AG04450 (cell line): ENCODE results near the gene PPA2. TPM values are rescaled to one million over a fixed set of nuclear protein-coding genes. Genes with fewer than 3 reads are reported as not detected.

Experiments
- CTCF ChIA-PET: fragments of 300-600, 350-600 bp; formaldehyde crosslinking; extraction: SDS; loops from one replicate; lab custom pipeline; 2022; ENCODE audit warnings: antibody characterized with exemption, inconsistent platforms; lab: Charles Lee
- POLR2A ChIA-PET: fragments of 350-600 bp; formaldehyde crosslinking; extraction: SDS; loops from one replicate; lab custom pipeline; 2021; ENCODE audit warnings: antibody characterized with exemption, inconsistent platforms; lab: Yijun Ruan, JAX
- DNase-seq: peaks from one replicate; pipeline ENCODE4 v3.0.0-alpha.2; 2011; ENCODE audit warnings: low read depth, low spot score
- H3K27ac ChIP-seq: one replicate; pipeline ENCODE4 v1.5.1; 2012; ENCODE audit warnings: low read depth, low read length, control low read depth
- H3K27me3 ChIP-seq: one replicate; pipeline ENCODE4 v1.6.0; 2012; ENCODE audit warnings: low read length; ENCODE audit not compliant: control insufficient read depth, insufficient read depth
- H3K4me3 ChIP-seq: 2 replicates; pipeline ENCODE4 v1.5.1; 2011; ENCODE audit warnings: mild to moderate bottlenecking, low read depth, low read length, control low read depth
- H3K9me3 ChIP-seq: 2 replicates; pipeline ENCODE4 v1.5.1; 2012; ENCODE audit warnings: low read length; ENCODE audit not compliant: control insufficient read depth, insufficient read depth
- polyA plus RNA-seq: library from polyadenylated mRNA; depleted of rRNA; stranded (reverse); fragments of >200 nt; gene quantifications from 2 replicates; pipeline ENCODE4 v1.2.3, GENCODE V29; 2011
- TF ChIP-seq, protein P1 (sequence below): IDR thresholded peaks from 2 replicates; pipeline ENCODE4 v1.5.1; 2011; ENCODE audit warnings: low read depth, low read length, control low read depth, inconsistent platforms

Gene PPA2
- polyA plus RNA-seq, 1 experiment, result 127 TPM

- H3K27me3 ChIP-seq, result no peaks in the 10 kb centered on the region
- peaks cover 4% of the 10 kb centered on the region for H3K9me3 ChIP-seq
- no peak overlapping the region for H3K27ac ChIP-seq
- no peak overlapping the region for H3K4me3 ChIP-seq
- TF ChIP-seq, protein P1, sequence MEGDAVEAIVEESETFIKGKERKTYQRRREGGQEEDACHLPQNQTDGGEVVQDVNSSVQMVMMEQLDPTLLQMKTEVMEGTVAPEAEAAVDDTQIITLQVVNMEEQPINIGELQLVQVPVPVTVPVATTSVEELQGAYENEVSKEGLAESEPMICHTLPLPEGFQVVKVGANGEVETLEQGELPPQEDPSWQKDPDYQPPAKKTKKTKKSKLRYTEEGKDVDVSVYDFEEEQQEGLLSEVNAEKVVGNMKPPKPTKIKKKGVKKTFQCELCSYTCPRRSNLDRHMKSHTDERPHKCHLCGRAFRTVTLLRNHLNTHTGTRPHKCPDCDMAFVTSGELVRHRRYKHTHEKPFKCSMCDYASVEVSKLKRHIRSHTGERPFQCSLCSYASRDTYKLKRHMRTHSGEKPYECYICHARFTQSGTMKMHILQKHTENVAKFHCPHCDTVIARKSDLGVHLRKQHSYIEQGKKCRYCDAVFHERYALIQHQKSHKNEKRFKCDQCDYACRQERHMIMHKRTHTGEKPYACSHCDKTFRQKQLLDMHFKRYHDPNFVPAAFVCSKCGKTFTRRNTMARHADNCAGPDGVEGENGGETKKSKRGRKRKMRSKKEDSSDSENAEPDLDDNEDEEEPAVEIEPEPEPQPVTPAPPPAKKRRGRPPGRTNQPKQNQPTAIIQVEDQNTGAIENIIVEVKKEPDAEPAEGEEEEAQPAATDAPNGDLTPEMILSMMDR, result no peak
- ChIA-PET POLR2A (no interaction called here), CTCF (interaction anchor here (1.2 kb wide), 1 partner anchor 43 kb away, joined by 3 read pairs; the partner anchor contains the start of gene PPA2)
- no peak for DNase-seq
Measured at GRCh38 chr4:105430811-105431210, 43.1 kb downstream of the PPA2 start.

GRCh38 chr4:105426187-105426897 is 47.5 kb downstream of the PPA2 start:
- ChIA-PET CTCF (no interaction called here), POLR2A (no interaction called here)
- Histone ChIP-seq H3K9me3 (peaks cover 4% of the 10 kb centered on the region), H3K27ac (no peak overlapping the region), H3K27me3 (no peaks in the 10 kb centered on the region), H3K4me3 (no peak overlapping the region)
- no peak for DNase-seq
- TF ChIP-seq, protein P1, result no peak

- Histone ChIP-seq H3K27ac (no peak overlapping the region), H3K9me3 (peaks cover 4% of the 10 kb centered on the region), H3K27me3 (no peaks in the 10 kb centered on the region), H3K4me3 (no peak overlapping the region)
- POLR2A ChIA-PET, result no interaction called here
- TF ChIP-seq, protein P1, result no peak
- CTCF ChIA-PET, result no interaction called here
- no peak for DNase-seq
Measured at GRCh38 chr4:105422207-105422920, 51.5 kb downstream of the PPA2 start.

- no peaks in the 10 kb centered on the region for H3K27me3 ChIP-seq
- CTCF ChIA-PET, result no interaction called here
- TF ChIP-seq, protein P1, result no peak
- POLR2A ChIA-PET, result no interaction called here
- H3K4me3 ChIP-seq, result no peak overlapping the region
- H3K9me3 ChIP-seq, result no peaks in the 10 kb centered on the region
- H3K27ac ChIP-seq, result no peak overlapping the region
- DNase-seq, result no peak
Measured at GRCh38 chr4:105417624-105418023, 56.2 kb downstream of the PPA2 start.

GRCh38 chr4:105415281-105415744 is 58.5 kb downstream of the PPA2 start:
- POLR2A ChIA-PET, result no interaction called here
- DNase-seq, result no peak
- TF ChIP-seq, protein P1, result no peak

More at GRCh38 chr4:105415281-105415744, 58.5 kb downstream of the PPA2 start:
- CTCF ChIA-PET, result no interaction called here
- no peak overlapping the region for H3K4me3 ChIP-seq
- H3K9me3 ChIP-seq, result no peaks in the 10 kb centered on the region
- no peaks in the 10 kb centered on the region for H3K27me3 ChIP-seq
- H3K27ac ChIP-seq, result no peak overlapping the region
